Astrocyte (in vitro differentiated cells and primary cell): ENCODE data around the gene RIBC2.

Experiments used
- CTCF ChIP-seq: IDR thresholded peaks from 2 replicates; pipeline ENCODE4 v1.5.1; 2011; ENCODE audit warnings: low read depth, mild to moderate bottlenecking, inconsistent platforms, low read length, moderate library complexity; ENCODE audit not compliant: insufficient read depth
- EZH2 ChIP-seq: IDR thresholded peaks from 2 replicates; pipeline ENCODE4 v1.6.1; 2012; ENCODE audit warnings: mild to moderate bottlenecking, low read length, inconsistent platforms; ENCODE audit not compliant: insufficient read depth

- TF ChIP-seq CTCF = no peak
- TF ChIP-seq EZH2 = no peak
Measured at GRCh38 chr22:45481661-45482060, 68.2 kb downstream of the RIBC2 start.
